B cell (primary cell): ENCODE results near the gene NEO1. TPM values are rescaled to one million over a fixed set of nuclear protein-coding genes. Genes with fewer than 3 reads are reported as not detected.

Experiments used
- ATAC-seq: fragments of 200-7000 bp; cut with Tn5 transposase; one replicate; pipeline ENCODE4 v1.10.0; 2021; ENCODE audit warnings: low read depth, mild to moderate bottlenecking, moderate number of reproducible peaks, moderate library complexity
- CTCF ChIA-PET: fragments of 350-600 bp; sonication (Branson Sonifier 250); formaldehyde crosslinking; loops from one replicate; lab custom pipeline; 2021; ENCODE audit warnings: antibody characterized with exemption, inconsistent platforms; lab: Charles Lee
- POLR2A ChIA-PET: fragments of 350-600 bp; sonication (Branson Sonifier 250); formaldehyde crosslinking; loops from one replicate; lab custom pipeline; 2021; ENCODE audit warnings: antibody characterized with exemption; lab: Charles Lee
- DNase-seq: peaks from one replicate; pipeline ENCODE4 v3.0.0; 2013
- H2AFZ ChIP-seq: 2 replicates; pipeline ENCODE4 v1.6.1; 2012; ENCODE audit warnings: mild to moderate bottlenecking, low read depth, low read length; ENCODE audit not compliant: insufficient read depth, poor library complexity, severe bottlenecking
- H3K27ac ChIP-seq, 2 donors: 1 replicate in 1 of 2; 2 replicates in 1 of 2; pipeline ENCODE4 v1.5.1; 2012 to 2013; ENCODE audit warnings: low read length in 2 of 2, mild to moderate bottlenecking in 2 of 2, moderate library complexity in 1 of 2
- H3K27me3 ChIP-seq, 4 experiments: fragments of 200-600 bp in 1 of 4; sonication (generic) in 1 of 4; replicated peaks in 1 of 4; 1 replicate in 2 of 4; 2 replicates in 2 of 4; pipeline versions ENCODE4 v1.6.1 to v1.7.0; 2013 to 2016; ENCODE audit warnings: low read length in 3 of 4, mild to moderate bottlenecking in 2 of 4, mixed read lengths in 1 of 4, moderate library complexity in 1 of 4; ENCODE audit not compliant: insufficient read depth in 4 of 4, control insufficient read depth in 3 of 4; ENCODE audit errors: control extremely low read depth in 1 of 4
- H3K36me3 ChIP-seq, 2 experiments: replicated peaks in 1 of 2; 1 replicate in 1 of 2; 2 replicates in 1 of 2; pipeline versions ENCODE4 v1.6.1 to v1.7.1; 2013; ENCODE audit warnings: low read length in 1 of 2; ENCODE audit not compliant: insufficient read depth in 2 of 2, control insufficient read depth in 1 of 2; ENCODE audit errors: control extremely low read depth in 1 of 2, extremely low read depth in 1 of 2
- H3K4me1 ChIP-seq, 2 donors: fragments of 200-600 bp in 1 of 2; sonication (generic) in 1 of 2; 1 replicate in 1 of 2; 2 replicates in 1 of 2; pipeline versions ENCODE4 v1.5.1 to v1.6.1; 2013 to 2017; ENCODE audit warnings: low read length in 2 of 2; ENCODE audit not compliant: control insufficient read depth in 2 of 2, insufficient read depth in 2 of 2
- H3K4me2 ChIP-seq: replicated peaks from 2 replicates; pipeline ENCODE3; 2012; ENCODE audit warnings: mild to moderate bottlenecking, low read depth, low read length; ENCODE audit not compliant: poor library complexity, severe bottlenecking
- H3K4me3 ChIP-seq, 5 experiments: fragments of 200-600 bp in 1 of 5; sonication (generic) in 1 of 5; 1 replicate in 3 of 5; 2 replicates in 2 of 5; pipeline versions ENCODE4 v1.5.1 to v1.7.0; 2011 to 2016; ENCODE audit warnings: low read length in 4 of 5, mild to moderate bottlenecking in 4 of 5, low read depth in 2 of 5, control low read depth in 1 of 5, moderate library complexity in 1 of 5; ENCODE audit not compliant: insufficient read depth in 1 of 5; ENCODE audit errors: control extremely low read depth in 1 of 5, extremely low read depth in 1 of 5
- H3K79me2 ChIP-seq: fragments of 200-600 bp; sonication (generic); one replicate; pipeline ENCODE4 v1.6.0; 2016; ENCODE audit warnings: low read length; ENCODE audit not compliant: control insufficient read depth, insufficient read depth
- H3K9ac ChIP-seq: fragments of 200-600 bp; sonication (generic); 2 replicates; pipeline ENCODE4 v1.6.1; 2017; ENCODE audit warnings: mild to moderate bottlenecking, low read length, moderate library complexity
- H3K9me3 ChIP-seq, 3 donors: one replicate each; pipeline versions ENCODE4 v1.6.1 to v1.7.1; 2013; ENCODE audit warnings: low read length in 2 of 3; ENCODE audit not compliant: control insufficient read depth in 2 of 3, insufficient read depth in 1 of 3; ENCODE audit errors: control extremely low read depth in 1 of 3
- H4K20me1 ChIP-seq: 2 replicates; pipeline ENCODE4 v1.6.0; 2012; ENCODE audit warnings: mild to moderate bottlenecking, low read length; ENCODE audit not compliant: insufficient read depth, control insufficient read depth, poor library complexity, severe bottlenecking
- H3K27ac Mint-ChIP-seq: one replicate; pipeline ENCODE4 v1.8.0; 2021; ENCODE audit warnings: mixed read lengths
- H3K27me3 Mint-ChIP-seq: one replicate; pipeline ENCODE4 v1.8.0; 2021; ENCODE audit warnings: mixed read lengths
- H3K4me1 Mint-ChIP-seq: one replicate; pipeline ENCODE4 v1.8.0; 2021; ENCODE audit warnings: mixed read lengths
- H3K4me3 Mint-ChIP-seq: one replicate; pipeline ENCODE4 v1.8.0; 2021; ENCODE audit warnings: mixed read lengths
- H3K9me3 Mint-ChIP-seq: one replicate; pipeline ENCODE4 v1.8.0; 2022; ENCODE audit warnings: mixed read lengths; ENCODE audit not compliant: insufficient read depth
- CTCF ChIP-seq: fragments of 200-600 bp; IDR thresholded peaks from one replicate; pipeline ENCODE4 v1.8.0; 2022; ENCODE audit warnings: antibody characterized with exemption, mild to moderate bottlenecking
- EZH2 ChIP-seq: IDR thresholded peaks from 2 replicates; pipeline ENCODE4 v1.6.1; 2012; ENCODE audit warnings: borderline replicate concordance, low read depth, mild to moderate bottlenecking, moderate library complexity, low read length; ENCODE audit not compliant: insufficient read depth, poor library complexity, severe bottlenecking
- WGBS: methylation state at CpG from one replicate; pipeline ENCODE4 v1.1.5; 2013; ENCODE audit warnings: missing lambda C conversion rate; ENCODE audit not compliant: insufficient coverage; 5-methylcytosine and 5-hydroxymethylcytosine counted together
- intact Hi-C: fragments of 100-400 bp; cut with micrococcal nuclease; formaldehyde crosslinking; loops from one replicate; pipeline ENCODE4 v1.10.0; 2022
- polyA plus RNA-seq: library from polyadenylated mRNA; depleted of rRNA; stranded (reverse); fragments of >200 nt; gene quantifications from 2 replicates; pipeline ENCODE4 v1.2.3, GENCODE V29; 2012
- total RNA-seq, 2 donors: library from RNA; stranded (reverse); fragments of 120-200 nt in 1 of 2; gene quantifications; 1 replicate in 1 of 2; 2 replicates in 1 of 2; pipeline versions ENCODE4 v1.2.3 to v1.2.4, GENCODE V29; 2013 to 2022

Gene NEO1
- total and polyA plus RNA-seq, 2 donors (not counting 1 experiment from before 2014, with no cell fraction given): 1.3 to 3.9 TPM

- ChIA-PET CTCF (interaction anchor here (1.2 kb wide), 1 partner anchor 1278 kb away, joined by 3 read pairs; no protein-coding TSS in a partner anchor), POLR2A (no interaction called here)
- Mint-ChIP-seq H3K9me3 (no peaks in the 10 kb centered on the region), H3K4me1 (peaks cover 1% of the 10 kb centered on the region), H3K27ac (no peak overlapping the region), H3K4me3 (no peak overlapping the region), H3K27me3 (peaks cover 39% of the 10 kb centered on the region)
- H4K20me1 ChIP-seq: no peaks in the 10 kb centered on the region
- H3K4me1 ChIP-seq: peaks cover 2% of the 10 kb centered on the region in 2 donors
- DNase-seq (no peak), ATAC-seq (no peak)
- H3K79me2 ChIP-seq: no peaks in the 10 kb centered on the region
- H3K9ac ChIP-seq: no peak overlapping the region
- H3K36me3 ChIP-seq: no peaks in the 10 kb centered on the region
- intact Hi-C loops: loop anchor here (10.0 kb wide), 1 partner anchor 576 kb away; the partner anchor contains the start of gene NPTN
- H3K9me3 ChIP-seq: no peaks in the 10 kb centered on the region
- TF ChIP-seq CTCF: no peak
- TF ChIP-seq EZH2: no peak
- no peak overlapping the region for H3K4me2 ChIP-seq
- no peak overlapping the region for H2AFZ ChIP-seq
- H3K4me3 ChIP-seq: no peak overlapping the region
- H3K27ac ChIP-seq: no peak overlapping the region
- peaks cover 0 to 30% (median 25%) of the 10 kb centered on the region in 4 experiments for H3K27me3 ChIP-seq
Observed at GRCh38 chr15:73058437-73058836, 6.2 kb downstream of the NEO1 start.

- H3K27me3 Mint-ChIP-seq: peaks cover 42% of the 10 kb centered on the region
- CTCF ChIA-PET: interaction anchor here (1.3 kb wide), 1 partner anchor 28 kb away, joined by 3 read pairs; no protein-coding TSS in a partner anchor
- Histone ChIP-seq H2AFZ (no peak overlapping the region), H3K9me3 (no peaks in the 10 kb centered on the region), H3K36me3 (no peaks in the 10 kb centered on the region), H3K4me2 (no peak overlapping the region), H4K20me1 (no peaks in the 10 kb centered on the region), H3K27ac (no peak overlapping the region), H3K79me2 (no peaks in the 10 kb centered on the region), H3K27me3 (peaks cover 0 to 7% (median 4%) of the 10 kb centered on the region in 4 experiments), H3K4me3 (no peak overlapping the region), H3K4me1 (no peaks in the 10 kb centered on the region), H3K9ac (no peak overlapping the region)
- intact Hi-C loops: no loop called here
- no peak overlapping the region for H3K27ac Mint-ChIP-seq
- WGBS: no CpG with 5 or more reads among the region's 2 CpGs
- no peak for ATAC-seq
- TF ChIP-seq EZH2 (no peak), CTCF (no peak)
- no peak overlapping the region for H3K4me3 Mint-ChIP-seq
- no peaks in the 10 kb centered on the region for H3K4me1 Mint-ChIP-seq
- POLR2A ChIA-PET: no interaction called here
- DNase-seq: no peak
- no peaks in the 10 kb centered on the region for H3K9me3 Mint-ChIP-seq
Observed at GRCh38 chr15:73065114-73065513, 12.9 kb downstream of the NEO1 start.
